Limb (tissue), 2 donors: Measurements from ENCODE around the gene APOL2.
"Not testable (repeated sequence)": the region's sequence is repeated elsewhere in the genome, so short reads cannot be mapped to it uniquely, and the experiment has no call there.

Experiments
- DNase-seq, 2 donors: peaks; one replicate each; pipeline ENCODE4 v3.0.0-alpha.2; 2016; ENCODE audit errors: extremely low spot score in 2 of 2

APOL2 gene

GRCh38 chr22:36243986-36244385 lies 4.7 kb upstream of the APOL2 start:
- no peak for DNase-seq

GRCh38 chr22:36239150-36239400 lies 252 bp downstream of the APOL2 start:
- no peak for DNase-seq

GRCh38 chr22:36238373-36239149 lies 766 bp downstream of the APOL2 start:
- DNase-seq = no peak

GRCh38 chr22:36237462-36238372 lies 1.6 kb downstream of the APOL2 start:
- DNase-seq = no peak

GRCh38 chr22:36236388-36237319 lies 2.7 kb downstream of the APOL2 start:
- DNase-seq = no peak

- no peak for DNase-seq
Observed at GRCh38 chr22:36235585-36235984, 3.7 kb downstream of the APOL2 start.

GRCh38 chr22:36234919-36235318 lies 4.4 kb downstream of the APOL2 start:
- DNase-seq = no peak

- DNase-seq = no peak
Observed at GRCh38 chr22:36234213-36234612, 5.1 kb downstream of the APOL2 start.

GRCh38 chr22:36233796-36234195 lies 5.5 kb downstream of the APOL2 start:
- DNase-seq = no peak

- DNase-seq = no peak
Observed at GRCh38 chr22:36232715-36233401, 6.5 kb downstream of the APOL2 start.

GRCh38 chr22:36231051-36231450 lies 8.3 kb downstream of the APOL2 start:
- not testable (repeated sequence) for DNase-seq

- not testable (repeated sequence) for DNase-seq
Observed at GRCh38 chr22:36229649-36230048, 9.7 kb downstream of the APOL2 start.

GRCh38 chr22:36228944-36229343 lies 10.4 kb downstream of the APOL2 start:
- DNase-seq = no peak

- not testable (repeated sequence) for DNase-seq
Observed at GRCh38 chr22:36228369-36228768, 11.0 kb downstream of the APOL2 start.

- DNase-seq = no peak
Observed at GRCh38 chr22:36227806-36228205, 11.5 kb downstream of the APOL2 start.

GRCh38 chr22:36227396-36227795 lies 11.9 kb downstream of the APOL2 start:
- no peak for DNase-seq

GRCh38 chr22:36226189-36226588 lies 13.1 kb downstream of the APOL2 start:
- no peak for DNase-seq

- DNase-seq = no peak
Observed at GRCh38 chr22:36225333-36225922, 13.9 kb downstream of the APOL2 start.

GRCh38 chr22:36224245-36224644 lies 15.1 kb downstream of the APOL2 start:
- no peak for DNase-seq

- DNase-seq = no peak
Observed at GRCh38 chr22:36223504-36223903, 15.8 kb downstream of the APOL2 start.
